ENCODE results near the gene POM121C. TPM values are rescaled to one million over a fixed set of nuclear protein-coding genes. Genes with fewer than 3 reads are reported as not detected.
"Not testable (repeated sequence)": the region's sequence is repeated elsewhere in the genome, so short reads cannot be mapped to it uniquely, and the experiment has no call there.

POM121C gene
- total and polyA plus RNA-seq, 11 donors: 10.0 to 33.2 (median 19.3) TPM

- ATAC-seq: peak; percentile 32 to 70 (median 62)
- intact Hi-C loops (cut with DNase I); H3K4me3 ChIP-seq; H3K27me3 ChIP-seq; H3K4me1 ChIP-seq; H3K9me3 ChIP-seq; DNase-seq; H3K27ac ChIP-seq; H3K36me3 ChIP-seq: not testable (repeated sequence)
- no CpG with 5 or more reads among the region's 17 CpGs for WGBS, 4 donors
These were observed 111.4 kb downstream of the POM121C start for GRCh38 chr7:75374519-75375317.

GRCh38 chr7:75374144-75374518 lies 112.0 kb downstream of the POM121C start:
- H3K27ac ChIP-seq; H3K4me1 ChIP-seq; H3K27me3 ChIP-seq; DNase-seq; intact Hi-C loops (cut with DNase I); H3K9me3 ChIP-seq; H3K4me3 ChIP-seq; H3K36me3 ChIP-seq: not testable (repeated sequence)
- no CpG with 5 or more reads among the region's 4 CpGs for WGBS, 4 donors
- ATAC-seq: peak; percentile 34 to 58 (median 42)

DNA sequence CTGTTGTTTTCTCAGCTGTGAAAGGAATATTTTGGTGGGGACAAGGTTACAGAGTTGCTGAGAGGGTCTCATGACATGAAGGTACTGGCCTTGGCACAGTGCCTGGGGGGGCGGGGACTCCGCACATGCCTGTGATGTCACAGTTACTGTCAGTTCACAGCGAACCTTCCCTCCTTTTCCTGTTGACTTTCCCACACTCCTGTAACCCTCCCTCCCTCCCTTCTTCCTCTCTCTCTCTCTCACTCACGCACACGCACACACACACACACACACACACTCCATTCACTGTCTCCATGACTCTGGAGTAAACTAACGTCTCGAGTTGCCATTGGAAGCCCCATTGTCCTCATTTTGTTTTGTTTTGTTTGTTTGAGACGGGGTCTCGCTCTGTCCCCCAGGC lies 118.8 kb downstream of the POM121C start:
- H3K4me1 ChIP-seq; intact Hi-C loops (cut with DNase I); H3K4me3 ChIP-seq; H3K9me3 ChIP-seq; H3K27ac ChIP-seq; H3K27me3 ChIP-seq: not testable (repeated sequence)
- DNase-seq (peak in 1 of 5 donors; percentile 2), ATAC-seq (peak in 1 of 4 donors; percentile 22)
- WGBS, 4 donors: 100% methylated on average over 3 of the region's 9 CpGs; no CpG with 5 or more reads in 3 of the 4 donors
- H3K36me3 ChIP-seq: peaks cover 0 to 10% (median 0%) of the 10 kb centered on the region in 9 donors

Other genes with a start within 250 kb of the POM121C start
- gene TRIM73, start 90.7 kb downstream of the POM121C start, total RNA-seq: 1 to 10 TPM in 5 of 9 donors, under 1 TPM in 4; 0.25 to 1.7 (median 1.1) TPM
- gene TRIM73, start 90.7 kb downstream of the POM121C start, polyA plus RNA-seq: 1 to 10 TPM in 1 of 2 donors, under 1 TPM in 1; 0.55 to 1.4 TPM
- gene SPDYE5, start 6.0 kb upstream of the POM121C start, total RNA-seq: not detected
- gene SPDYE5, start 6.0 kb upstream of the POM121C start, polyA plus RNA-seq: under 1 TPM in 1 of 2 donors, not detected in 1; 0.11 TPM

All from heart left ventricle (tissue), 16 donors.